Activated naive CD4-positive, alpha-beta T cell (primary cell): ENCODE data around the gene TDRD9.

Experiments used
- DNase-seq, 4 experiments: peaks; one replicate each; lab custom pipeline; 2025; lab: John Stamatoyannopoulos, UW

The TDRD9 gene

GRCh38 chr14:103994535-103995184 is 66.4 kb downstream of the TDRD9 start:
- DNase-seq, result no peak

- no peak for DNase-seq
These were observed 67.6 kb downstream of the TDRD9 start for GRCh38 chr14:103995876-103996275.

- no peak for DNase-seq
These were observed 69.1 kb downstream of the TDRD9 start for GRCh38 chr14:103997391-103997790.

DNA sequence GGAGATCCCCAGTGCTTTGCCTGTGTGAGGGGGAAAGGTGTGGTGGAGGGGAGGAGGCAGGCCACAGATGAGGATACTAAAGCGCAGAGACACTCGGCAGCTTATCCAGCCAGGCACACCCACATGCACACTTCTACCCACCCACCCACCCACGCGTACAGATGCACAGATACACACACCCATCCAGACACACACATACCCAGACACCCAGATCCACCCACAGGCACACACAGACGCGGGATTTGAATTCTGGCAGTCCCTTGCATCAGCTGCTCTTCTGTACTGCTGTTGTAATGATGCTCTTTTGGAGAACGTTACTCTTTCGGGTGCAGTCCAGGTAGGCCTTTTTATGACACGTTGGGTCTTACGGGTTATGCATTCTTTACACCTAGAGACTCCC is 69.8 kb downstream of the TDRD9 start:
- DNase-seq, result no peak

- no peak for DNase-seq
These were observed 71.7 kb downstream of the TDRD9 start for GRCh38 chr14:103999795-104000440.

DNA sequence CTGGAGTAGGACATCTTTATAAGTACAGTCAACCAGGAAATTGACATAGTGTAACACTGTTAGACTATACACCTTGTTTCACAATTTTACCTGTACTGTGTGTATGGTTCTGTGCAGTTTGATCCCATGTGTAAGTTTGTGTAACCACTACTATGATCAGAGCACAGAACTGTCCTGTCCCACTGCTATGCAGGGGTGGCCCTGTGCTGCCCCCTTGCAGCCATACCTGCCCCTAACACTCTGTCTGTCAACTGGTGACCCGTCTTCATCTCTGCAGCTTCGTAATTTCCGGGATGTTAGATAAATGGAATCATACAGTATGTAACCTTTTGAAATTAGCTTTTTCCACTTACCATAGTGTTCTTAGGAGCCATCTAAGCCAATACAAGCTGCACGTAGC is 72.7 kb downstream of the TDRD9 start:
- peak in 1 of 4 experiments; percentile 16 for DNase-seq

- no peak for DNase-seq
These were observed 75.4 kb downstream of the TDRD9 start for GRCh38 chr14:104003616-104004015.

- DNase-seq, result no peak
These were observed 76.6 kb downstream of the TDRD9 start for GRCh38 chr14:104004849-104005248.

GRCh38 chr14:104005489-104005888 is 77.2 kb downstream of the TDRD9 start:
- no peak for DNase-seq

DNA sequence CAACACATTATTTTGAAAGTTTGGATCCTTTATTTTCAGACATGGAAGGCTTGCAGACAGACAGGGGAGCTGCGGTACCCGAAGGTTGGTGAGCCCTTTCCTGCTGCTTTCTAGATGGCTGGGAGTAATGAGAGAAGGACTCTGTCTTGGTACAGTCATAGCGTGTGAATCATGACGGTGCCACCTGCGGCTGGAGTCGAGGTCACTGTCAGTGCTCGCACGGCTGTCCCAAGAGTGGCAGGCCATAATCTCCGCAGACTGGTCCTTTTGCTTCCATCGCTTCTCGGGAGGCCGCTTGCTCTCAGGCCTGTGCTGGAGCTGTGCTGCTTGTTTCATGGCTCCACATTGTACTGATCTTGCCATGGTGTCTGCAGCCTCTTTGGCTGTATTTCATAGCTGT is 78.9 kb downstream of the TDRD9 start:
- no peak for DNase-seq

DNA sequence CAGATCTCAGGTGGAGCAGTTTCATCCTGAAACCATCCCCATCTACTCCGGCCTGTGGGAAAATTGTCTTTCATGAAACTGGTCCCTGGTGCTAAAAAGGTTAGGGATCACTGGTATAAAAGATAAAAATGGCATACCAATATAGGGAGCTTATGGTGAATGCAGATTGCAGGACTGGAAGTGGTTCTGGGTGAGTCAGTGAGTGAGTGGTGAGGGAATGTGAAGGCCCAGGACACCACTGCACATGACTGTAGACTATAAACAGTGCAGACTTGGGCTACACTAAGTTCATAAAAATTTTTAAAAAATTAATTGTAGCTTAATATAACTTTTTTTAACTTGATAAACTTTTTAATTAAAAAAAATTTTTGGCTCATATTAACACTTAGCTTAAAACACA is 81.0 kb downstream of the TDRD9 start:
- DNase-seq, result no peak

- no peak for DNase-seq
These were observed 83.7 kb downstream of the TDRD9 start for GRCh38 chr14:104011824-104012517.

DNA sequence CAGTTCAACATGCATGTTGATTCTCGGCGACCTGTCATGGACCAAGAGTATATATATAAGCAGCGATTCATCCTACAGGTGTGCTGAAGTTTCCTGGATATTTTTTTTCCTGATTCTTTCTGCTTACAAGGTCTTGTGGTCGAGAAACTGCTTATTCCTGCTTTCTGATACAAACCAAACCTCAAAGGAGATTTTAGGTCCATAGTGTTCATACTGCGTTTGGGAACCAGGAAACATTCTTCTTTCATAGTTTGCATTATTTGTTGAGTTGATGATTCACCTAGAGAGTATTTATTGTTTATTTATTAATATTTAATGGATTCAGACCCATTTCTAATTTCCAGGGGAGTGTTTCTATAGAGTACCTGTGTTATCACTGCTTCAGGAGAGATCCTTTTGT is 86.5 kb downstream of the TDRD9 start:
- DNase-seq, result no peak

- no peak for DNase-seq
These were observed 88.8 kb downstream of the TDRD9 start for GRCh38 chr14:104016873-104017650.

DNA sequence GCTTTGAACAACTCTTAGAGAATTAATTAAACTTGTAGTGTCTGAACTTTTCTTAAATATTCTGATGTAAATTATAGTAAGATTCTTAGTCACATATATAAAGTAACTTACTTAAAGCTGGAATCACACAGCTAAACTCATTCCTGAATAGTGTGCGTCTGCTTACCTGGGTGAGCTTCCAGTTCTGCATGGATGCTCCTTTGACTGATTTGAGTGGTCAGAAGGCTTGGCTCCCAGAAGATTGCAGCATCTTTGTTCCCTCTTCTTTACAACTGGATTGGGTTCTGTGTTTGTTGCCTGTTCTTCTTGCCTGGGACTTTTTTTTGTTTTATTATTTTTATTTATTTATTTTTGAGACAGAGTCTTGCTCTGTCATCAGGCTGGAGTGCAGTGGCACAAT is 90.8 kb downstream of the TDRD9 start:
- DNase-seq, result no peak

DNA sequence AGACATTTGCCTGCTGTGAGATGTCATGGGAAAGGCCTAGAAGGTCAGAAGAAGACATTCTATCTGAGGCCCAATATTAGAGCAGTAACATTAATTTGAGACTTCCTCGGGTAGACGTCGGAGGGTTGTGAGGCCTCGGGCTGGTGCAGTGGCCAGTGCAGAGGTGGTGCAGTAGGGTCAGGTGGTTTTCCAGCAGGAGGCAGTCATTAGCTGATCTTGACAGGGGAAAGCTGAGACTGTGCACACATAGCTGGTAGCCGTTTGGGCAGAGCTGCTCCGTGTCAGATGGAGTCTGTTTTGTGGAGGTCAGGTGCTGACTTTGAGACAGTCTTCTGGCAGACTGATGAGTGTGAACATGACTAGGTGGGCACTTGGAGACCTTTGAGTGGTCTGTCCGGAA is 91.5 kb downstream of the TDRD9 start:
- no peak for DNase-seq

DNA sequence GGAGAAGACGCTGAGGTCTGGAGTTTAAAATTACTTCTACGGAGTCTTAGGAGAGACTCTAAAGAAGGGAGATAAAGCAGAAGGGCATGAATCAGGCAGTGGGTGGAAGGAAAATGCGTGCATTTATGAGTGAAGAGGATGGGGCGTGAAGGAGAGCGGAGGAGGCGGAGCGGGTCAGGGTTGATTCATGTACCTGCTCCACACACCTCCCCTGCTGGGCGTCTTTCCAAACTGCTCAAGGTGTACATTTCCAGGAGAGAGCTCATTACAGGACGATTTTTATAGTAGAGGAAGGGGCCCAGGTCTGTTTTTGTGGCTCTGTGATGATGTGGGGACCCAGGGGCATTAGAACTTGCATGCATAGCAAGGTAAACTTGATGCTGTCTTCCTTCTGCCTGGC is 92.2 kb downstream of the TDRD9 start:
- no peak for DNase-seq

DNA sequence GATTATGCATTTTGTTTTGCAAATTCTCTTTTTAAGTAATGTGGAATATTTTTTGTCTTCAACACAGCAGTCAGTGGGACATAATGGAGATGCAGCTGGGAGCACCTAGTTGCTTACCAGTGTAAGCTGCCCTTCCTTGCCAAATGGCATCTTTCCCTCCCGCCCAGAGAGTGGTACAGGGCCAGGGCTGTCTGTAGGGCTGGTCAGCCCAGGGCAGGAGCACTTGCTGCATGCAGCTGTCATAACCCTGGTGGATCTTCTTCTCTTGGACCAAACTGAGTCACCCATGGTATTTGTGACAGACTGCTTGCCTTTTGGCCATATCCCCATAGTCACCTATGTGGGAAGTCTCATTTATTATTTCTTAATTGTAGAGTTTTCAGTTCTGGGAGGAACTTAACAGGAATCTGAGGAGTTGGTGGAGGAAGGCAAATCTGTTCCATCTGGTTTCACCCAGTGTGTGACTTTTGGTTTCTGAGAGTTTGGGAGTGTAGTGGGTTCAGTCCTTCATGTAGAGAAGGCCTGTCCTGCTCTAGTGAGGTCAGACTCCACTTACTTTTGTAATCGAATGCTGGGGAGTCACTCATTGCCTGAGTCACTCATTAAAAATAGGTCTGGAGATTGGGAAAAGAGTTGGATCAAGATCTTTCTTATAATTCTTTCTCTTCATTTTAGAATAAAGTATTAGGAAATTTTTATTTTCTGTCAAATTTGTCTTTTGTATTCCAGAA is 95.2 kb downstream of the TDRD9 start:
- no peak for DNase-seq

GRCh38 chr14:104025534-104025933 is 97.3 kb downstream of the TDRD9 start:
- no peak for DNase-seq

GRCh38 chr14:104026024-104026423 is 97.8 kb downstream of the TDRD9 start:
- no peak for DNase-seq

DNA sequence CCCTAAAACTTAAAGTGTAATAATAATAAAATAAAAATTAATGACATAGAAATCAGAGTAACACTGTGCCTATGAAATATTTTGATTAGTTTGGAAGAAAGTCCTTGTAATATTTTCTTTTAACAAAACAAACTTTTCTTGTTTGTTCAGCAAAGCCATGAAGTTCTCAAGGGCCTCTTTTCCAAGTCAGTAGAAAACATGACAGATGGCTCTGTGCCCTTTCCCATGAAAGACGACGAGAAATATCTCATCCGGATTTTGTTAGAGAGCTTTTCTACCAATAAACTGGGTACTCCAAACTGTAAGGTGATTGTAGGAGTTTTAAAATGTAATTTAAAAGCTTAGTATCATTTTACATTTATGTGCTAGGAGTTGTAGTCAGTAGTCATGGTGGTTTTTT is 102.7 kb downstream of the TDRD9 start:
- no peak for DNase-seq

GRCh38 chr14:104031384-104031783 is 103.1 kb downstream of the TDRD9 start:
- no peak for DNase-seq
